Stomach smooth muscle (tissue), 2 donors: ENCODE measurements around the gene PDHA1.

Experiments used
- H3K27ac ChIP-seq: one replicate; pipeline ENCODE4 v1.7.0; 2013; ENCODE audit warnings: mild to moderate bottlenecking, low read length, inconsistent platforms
- H3K27me3 ChIP-seq, 2 donors: one replicate each; pipeline ENCODE4 v1.7.0; 2013; ENCODE audit warnings: low read length in 2 of 2; ENCODE audit not compliant: insufficient read depth in 2 of 2, control insufficient read depth in 1 of 2
- H3K36me3 ChIP-seq, 2 donors: one replicate each; pipeline ENCODE4 v1.7.0; 2013; ENCODE audit warnings: low read length in 2 of 2; ENCODE audit not compliant: control insufficient read depth in 2 of 2, insufficient read depth in 2 of 2
- H3K4me1 ChIP-seq: one replicate; pipeline ENCODE4 v1.7.0; 2013; ENCODE audit warnings: low read length; ENCODE audit not compliant: control insufficient read depth, insufficient read depth
- H3K4me3 ChIP-seq, 2 donors: one replicate each; pipeline ENCODE4 v1.7.0; 2013; ENCODE audit warnings: low read length in 2 of 2
- H3K9ac ChIP-seq, 2 donors: one replicate each; pipeline ENCODE4 v1.7.0; 2013; ENCODE audit warnings: low read length in 2 of 2, mild to moderate bottlenecking in 1 of 2
- H3K9me3 ChIP-seq, 2 donors: one replicate each; pipeline ENCODE4 v1.7.0; 2013; ENCODE audit warnings: low read length in 2 of 2; ENCODE audit not compliant: control insufficient read depth in 2 of 2
- donor health status: healthy.
- donor health status: Pancreatic carcinoma.

The PDHA1 gene

DNA sequence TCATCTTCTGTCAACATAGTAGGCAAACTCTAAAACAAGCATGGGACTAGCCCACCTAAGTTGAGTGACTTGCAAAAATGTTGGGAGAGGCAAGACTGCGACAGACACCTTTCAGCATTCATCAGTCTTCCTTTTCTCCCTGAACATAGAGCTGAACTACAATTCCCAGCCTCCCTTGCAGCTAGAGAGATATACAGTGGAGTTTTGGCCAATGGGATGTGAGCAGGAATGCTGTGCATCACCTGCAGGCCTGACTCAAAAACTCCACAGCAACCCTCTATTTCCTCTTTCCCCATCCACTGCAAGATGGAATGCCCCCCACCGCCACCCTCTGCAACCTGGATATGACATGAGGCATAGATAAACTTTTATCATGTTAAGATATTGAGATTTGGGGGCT, 66.5 kb downstream of the PDHA1 start:
- Histone ChIP-seq H3K27ac (no peak overlapping the region), H3K9me3 (peaks cover 0 to 8% of the 10 kb centered on the region in 2 donors)

More for the DNA sequence above, 66.5 kb downstream of the PDHA1 start:
- Histone ChIP-seq H3K9ac (no peak overlapping the region), H3K27me3 (peaks cover 0 to 2% of the 10 kb centered on the region in 2 donors), H3K4me1 (no peaks in the 10 kb centered on the region), H3K4me3 (no peak overlapping the region), H3K36me3 (no peaks in the 10 kb centered on the region)
